NOMO-1 treated with DMSO at 0.1 percent for 48 hours (cell line): ENCODE data around the gene SLC29A1.

ENCODE experiments used
- DNase-seq: peaks from one replicate; lab custom pipeline; 2025; ENCODE audit not compliant: unreplicated experiment; lab: John Stamatoyannopoulos, UW

SLC29A1 gene

DNA sequence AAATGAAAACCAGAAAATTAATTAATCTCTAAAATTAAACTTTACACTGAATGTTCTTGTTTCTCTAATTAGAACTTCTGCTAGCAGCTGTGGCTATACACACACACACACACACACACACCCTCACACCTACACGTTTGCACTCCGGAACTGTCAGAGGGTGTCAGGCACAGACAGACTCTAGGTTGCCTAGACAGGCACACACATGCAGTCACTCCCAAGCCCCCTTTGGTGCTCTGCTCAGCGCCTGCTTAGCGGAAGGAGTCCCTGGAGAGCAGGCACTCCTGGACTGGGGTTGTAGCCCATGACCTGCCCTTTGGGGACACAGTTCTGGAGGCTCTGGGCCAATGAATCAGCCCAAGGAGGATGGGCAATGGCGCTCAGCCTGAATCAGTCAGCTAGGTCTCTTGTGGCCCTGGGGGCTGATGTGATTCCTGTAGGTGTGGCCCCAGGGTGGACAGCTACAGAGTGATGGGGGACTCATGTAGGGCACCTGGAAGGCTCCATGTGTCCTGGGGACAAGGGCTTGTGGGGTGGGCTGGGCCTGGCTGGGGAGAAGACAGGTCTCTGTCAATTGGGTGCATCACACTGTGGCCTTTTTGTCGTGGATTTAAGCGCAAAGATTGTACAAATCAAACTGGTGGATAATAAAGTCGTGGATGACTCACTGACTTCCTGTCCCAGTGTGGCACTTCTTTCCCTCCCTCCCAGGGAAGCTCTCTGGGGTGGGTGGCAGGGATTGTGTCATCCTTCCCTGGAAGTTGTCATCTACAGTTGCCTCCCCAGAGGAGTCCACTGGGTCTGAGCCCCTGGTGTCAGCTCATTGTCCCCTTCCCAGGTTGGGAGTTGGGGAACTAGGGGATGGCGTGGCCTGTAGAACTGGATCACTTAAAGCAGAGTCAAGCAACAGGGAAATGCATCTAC lies 55.6 kb downstream of the SLC29A1 start:
- DNase-seq = no peak
